NCI-H2107 (cell line): ENCODE results near the gene BICRAL.
"Not testable (repeated sequence)": the region's sequence is repeated elsewhere in the genome, so short reads cannot be mapped to it uniquely, and the experiment has no call there.

Source experiments
- DNase-seq: peaks from one replicate; lab custom pipeline; 2025; lab: John Stamatoyannopoulos, UW

The BICRAL gene

DNA sequence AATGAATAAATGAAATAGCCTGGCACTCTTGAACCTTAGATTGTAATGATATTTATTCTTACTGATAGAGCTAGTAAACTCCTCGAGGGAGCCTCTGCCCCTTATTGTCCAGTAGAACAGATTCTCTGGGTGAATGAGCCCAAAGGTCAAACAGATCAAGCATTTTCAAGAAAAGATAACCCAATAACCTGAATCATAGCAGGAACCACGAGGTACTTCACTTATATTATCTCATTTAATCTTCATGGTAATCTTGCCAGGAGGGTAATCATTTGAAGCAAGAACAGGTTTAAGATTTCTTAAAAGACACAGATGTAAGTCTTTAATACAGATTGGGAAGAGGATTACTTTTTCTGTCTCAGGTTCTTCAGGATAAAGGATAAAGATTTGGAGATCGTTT, 18.9 kb upstream of the BICRAL start:
- DNase-seq = no peak

DNA sequence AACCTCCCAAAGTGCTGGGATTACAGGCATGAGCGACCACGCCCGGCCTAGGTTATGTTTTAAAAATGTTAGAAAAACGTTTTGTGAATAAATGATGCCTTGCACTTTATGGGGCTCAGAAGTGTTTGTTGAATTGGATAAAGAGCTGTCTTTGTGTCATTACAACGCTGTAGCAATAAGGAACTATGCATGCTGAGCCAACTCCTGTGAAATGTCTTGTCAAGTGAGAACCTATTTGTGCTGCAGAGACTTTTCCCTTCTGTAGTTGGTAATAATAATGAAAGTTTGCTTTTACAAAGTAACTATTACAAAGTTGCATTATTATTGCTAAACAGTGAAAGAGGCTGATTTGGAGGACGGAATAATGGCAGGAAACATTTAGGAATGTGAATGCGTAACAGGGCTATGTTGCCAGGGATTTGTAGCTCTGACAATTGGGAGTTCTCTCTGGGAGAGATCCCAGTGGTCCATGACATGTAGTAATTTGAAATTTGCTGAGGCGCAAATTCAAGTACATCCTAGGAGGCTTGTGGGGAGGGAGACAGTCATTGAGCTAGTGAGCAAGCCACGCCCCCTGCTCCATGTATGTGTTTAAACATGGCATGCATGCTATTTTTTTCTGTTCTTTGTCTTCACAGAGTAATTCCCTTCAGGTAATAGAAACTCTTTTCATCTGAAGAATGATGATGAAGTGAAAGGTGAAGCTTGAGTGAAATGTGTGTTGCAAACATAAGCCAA, 16.8 kb upstream of the BICRAL start:
- no peak for DNase-seq

DNA sequence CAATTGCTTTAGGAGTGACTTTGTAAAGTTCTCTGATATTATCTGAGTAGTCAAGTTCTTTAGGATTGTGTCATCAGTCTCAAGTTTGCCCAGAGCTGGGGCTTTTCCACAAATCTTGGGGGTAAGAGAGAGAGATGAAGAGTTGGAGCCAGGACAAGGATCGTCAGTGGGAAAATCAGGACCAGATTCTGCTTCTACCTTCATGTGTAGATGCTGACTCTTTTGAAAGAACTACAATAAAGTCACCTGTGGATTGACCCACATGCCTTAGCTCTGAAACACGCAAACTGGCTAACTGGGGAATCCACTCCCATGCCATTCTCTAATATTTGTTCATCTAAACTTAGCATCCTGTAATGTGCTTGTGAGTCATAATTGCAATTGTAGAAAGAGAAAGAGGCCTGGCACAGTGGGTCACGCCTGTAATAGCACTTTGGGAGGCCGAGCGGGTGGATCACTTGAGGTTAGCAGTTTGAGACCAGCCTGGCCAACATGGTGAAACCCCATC, 15.6 kb upstream of the BICRAL start:
- DNase-seq = no peak

- no peak for DNase-seq
Observed at GRCh38 chr6:42769051-42769450, 12.8 kb upstream of the BICRAL start.

GRCh38 chr6:42769836-42770235, 12.0 kb upstream of the BICRAL start:
- DNase-seq = no peak

GRCh38 chr6:42771741-42772100, 10.1 kb upstream of the BICRAL start:
- no peak for DNase-seq

DNA sequence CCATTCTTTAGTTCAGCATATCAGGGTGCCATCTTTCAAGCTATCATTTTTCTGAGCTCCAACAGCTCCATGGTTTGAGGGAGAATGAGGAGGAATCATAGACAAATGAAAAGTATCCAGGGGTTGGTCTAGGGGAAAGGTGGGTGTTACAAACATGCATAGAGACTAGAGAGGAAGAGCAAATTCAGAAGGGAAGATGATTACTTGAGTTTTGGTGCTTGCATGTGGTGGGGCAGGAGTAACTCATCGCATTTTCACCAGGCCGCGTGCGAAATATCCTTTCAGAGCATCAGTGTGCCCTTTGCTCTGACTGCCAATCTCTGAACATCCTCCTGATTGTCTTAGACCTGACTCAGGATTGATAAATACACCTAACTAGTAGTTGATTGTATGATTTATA, 7.7 kb upstream of the BICRAL start:
- no peak for DNase-seq

GRCh38 chr6:42774821-42775487, 6.9 kb upstream of the BICRAL start:
- not testable (repeated sequence) for DNase-seq

- DNase-seq = no peak
Observed at GRCh38 chr6:42777126-42777822, 4.6 kb upstream of the BICRAL start.

DNA sequence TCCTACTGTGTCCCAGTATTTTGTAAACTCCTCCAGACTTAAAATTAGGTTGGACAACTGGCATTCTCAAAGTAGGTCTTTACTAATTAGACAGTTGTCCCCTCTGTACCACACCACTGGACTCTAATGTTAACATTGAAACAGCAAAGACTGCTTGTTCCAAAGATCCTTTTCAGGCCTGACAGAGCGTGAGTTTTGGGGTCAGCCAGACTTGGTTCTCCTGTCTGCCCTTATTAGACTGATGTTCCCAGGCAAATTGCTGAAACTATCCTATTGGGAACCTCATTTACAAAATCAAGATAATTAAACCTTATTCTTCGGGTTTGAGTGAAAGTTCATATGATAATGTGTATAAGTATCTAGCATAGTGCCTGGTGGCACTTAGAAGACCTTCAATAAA, 3.7 kb upstream of the BICRAL start:
- DNase-seq = no peak

DNA sequence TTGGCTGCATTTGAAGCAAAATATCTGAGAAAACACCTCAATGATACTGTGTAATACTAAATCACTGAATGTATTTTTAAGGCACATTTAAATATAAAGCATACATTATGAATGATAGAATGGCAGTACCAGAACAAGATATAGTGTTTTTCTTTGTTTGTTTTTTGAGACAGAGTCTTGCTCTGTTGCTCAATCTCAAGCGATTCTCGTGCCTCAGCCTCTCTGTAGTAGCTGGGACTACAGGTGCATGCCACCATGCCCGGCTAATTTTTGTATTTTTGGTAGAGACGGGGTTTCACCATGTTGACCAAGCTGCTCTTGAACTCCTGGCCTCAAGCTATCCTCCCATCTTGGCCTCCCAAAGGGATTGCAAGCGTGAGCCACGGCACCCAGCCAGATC, 2.3 kb upstream of the BICRAL start:
- DNase-seq = no peak

- DNase-seq = no peak
Observed at GRCh38 chr6:42781546-42781795, 381 bp upstream of the BICRAL start.

DNA sequence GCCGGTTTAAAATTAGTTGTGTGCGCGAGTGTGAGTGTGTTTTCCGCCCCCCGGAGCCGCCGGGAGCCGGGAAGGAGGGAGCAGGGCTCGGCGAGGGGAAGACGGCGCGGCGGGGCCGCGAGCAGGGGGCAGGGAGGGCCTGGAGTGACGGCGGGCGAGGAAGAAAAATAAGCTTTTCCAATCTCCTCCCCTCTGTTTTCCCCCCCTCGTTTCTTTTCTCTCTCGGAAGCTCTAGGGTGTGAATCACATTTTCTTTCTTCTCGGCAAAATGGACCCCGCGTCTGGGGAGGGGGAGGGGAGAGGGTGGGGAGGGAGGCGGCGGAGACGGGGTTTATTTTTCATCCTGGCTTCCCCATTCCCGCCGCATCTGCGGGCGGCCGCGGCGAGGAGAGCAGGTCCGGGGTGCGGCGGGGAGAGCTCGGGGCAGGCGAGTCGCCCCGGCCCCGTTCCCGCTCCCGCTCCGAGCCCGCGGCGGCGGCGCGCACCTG, 881 bp downstream of the BICRAL start:
- DNase-seq = peak; percentile 50

DNA sequence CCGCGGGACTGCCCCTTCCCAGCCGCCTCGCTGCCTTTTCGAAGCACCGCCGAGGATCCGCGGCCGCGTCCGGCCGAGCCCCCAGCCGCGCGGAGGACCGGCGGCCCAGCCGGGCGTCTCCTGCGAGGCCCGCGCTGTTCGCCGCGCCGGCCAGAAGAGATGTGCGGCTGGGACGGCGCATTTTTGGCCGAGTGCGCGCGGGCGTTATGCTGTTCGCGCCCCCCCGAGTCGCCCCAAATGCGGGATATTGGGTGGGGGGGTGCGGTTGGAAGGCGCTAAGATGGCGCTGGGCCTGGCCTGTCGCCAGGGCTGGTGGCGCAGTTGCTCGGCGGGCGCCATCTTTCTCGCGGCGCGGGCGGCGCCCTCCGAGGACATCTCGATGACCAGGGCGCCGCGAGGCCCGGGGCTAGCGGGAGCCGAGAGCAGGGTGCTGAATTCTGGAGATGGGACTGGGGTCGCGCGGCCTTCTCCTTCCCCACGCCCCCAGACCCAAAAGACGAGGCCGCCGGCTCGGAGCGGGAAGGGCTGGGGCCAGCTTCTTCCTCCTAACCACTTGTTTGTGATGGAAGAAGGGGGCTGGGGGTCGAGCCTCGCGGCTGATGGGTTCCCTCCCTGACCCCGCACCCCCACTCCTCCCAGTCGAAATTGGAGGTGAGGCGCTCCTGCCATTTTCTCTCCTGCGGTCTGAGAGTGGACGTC, 1.5 kb downstream of the BICRAL start:
- peak; percentile 68 for DNase-seq

DNA sequence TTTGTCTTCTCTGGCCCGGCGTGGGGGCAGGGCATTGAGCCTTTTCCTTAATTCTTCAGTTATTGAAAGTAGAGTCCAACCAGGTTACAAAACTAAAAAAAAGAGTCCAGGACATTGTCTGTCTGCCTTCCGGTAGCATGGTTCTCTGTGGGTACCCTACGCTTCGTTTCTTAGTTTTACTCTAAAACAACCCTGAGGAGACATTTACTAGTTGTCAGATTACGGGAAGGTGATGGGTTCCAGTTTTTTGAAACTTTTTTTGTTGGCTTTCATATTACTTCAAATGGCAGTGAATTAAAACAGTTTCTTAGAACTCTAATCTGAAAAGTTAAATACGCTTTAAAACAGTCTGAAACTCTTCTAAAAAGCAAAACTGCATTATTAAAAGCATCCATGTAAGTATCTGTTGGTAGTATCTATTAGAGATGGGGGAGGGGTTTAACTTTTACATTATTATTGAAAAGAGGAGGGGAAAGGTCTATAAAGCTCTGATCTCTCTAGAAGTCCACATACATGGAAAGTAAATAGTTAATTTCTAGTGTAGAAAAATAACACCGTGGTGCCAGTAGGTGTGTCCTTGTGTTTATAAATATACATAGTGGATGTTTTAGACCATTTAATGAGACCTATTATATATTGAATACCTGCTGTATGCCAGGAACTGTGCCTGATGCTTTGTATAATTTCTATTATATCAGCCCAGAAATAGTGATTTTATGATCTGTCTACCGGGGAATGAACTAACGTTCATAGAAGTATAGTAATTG, 2.2 kb downstream of the BICRAL start:
- DNase-seq = no peak

- DNase-seq = no peak
Observed at GRCh38 chr6:42784717-42785498, 3.1 kb downstream of the BICRAL start.

DNA sequence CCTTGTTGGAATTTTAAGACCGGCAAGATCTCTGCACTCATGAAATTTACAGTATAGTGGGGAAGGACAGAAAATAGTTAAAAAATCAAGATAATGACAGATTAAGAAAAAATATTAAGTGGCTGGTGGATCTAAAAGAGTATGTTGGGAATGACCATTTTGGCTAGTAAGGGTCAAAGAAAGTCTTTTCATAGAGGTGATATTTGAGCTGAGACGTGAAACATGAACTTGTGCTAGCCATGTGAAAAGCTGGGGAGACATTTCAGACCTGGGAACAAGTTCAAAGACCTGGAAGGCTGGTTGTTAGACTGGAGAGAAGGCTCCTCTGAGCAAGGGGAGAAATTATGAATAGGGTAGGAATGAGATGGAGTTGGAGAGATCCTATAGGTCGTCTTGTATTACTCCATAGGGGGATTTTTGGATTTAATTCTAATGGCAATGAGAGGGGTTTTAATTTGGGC, 4.7 kb downstream of the BICRAL start:
- DNase-seq = no peak

- no peak for DNase-seq
Observed at GRCh38 chr6:42787063-42787472, 5.2 kb downstream of the BICRAL start.

- DNase-seq = no peak
Observed at GRCh38 chr6:42788671-42789070, 6.8 kb downstream of the BICRAL start.

DNA sequence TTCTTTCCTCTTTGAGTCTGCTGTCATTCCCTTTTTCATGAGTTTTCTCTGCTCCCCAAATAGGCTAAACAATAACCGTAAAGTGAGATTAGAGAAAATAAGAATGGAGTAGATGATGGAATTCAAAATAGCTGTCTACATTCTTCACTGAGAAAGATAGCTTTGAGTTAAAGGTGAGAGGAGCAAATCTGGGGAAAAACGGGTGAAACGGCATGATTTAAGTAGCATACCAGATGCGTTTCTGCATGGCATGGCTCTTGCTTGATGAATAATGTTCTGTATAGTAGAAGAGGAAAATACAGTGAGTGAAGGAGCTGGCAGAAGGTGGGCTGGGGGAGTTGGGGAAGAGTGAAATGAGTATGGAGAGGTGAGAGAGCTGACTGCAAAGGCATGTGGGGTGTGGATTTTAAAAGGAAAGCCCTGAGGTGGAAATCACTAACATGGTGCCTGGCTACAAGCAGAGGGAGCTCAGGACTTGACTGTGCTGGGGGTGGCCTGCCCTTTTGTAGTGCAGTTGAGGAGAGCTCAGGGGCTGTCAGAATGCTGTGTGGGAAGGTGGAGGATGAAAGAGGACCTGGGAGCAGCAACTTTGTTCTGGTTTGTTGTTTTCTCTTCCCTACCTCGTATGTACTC, 8.8 kb downstream of the BICRAL start:
- DNase-seq = no peak
